Measurements from ENCODE around the gene TEX38. TPM values are rescaled to one million over a fixed set of nuclear protein-coding genes. Genes with fewer than 3 reads are reported as not detected.

TEX38 gene
- total RNA-seq, 5 donors from 2014 or later (not counting 1 experiment from before 2014, with no cell fraction given): not detected

DNA sequence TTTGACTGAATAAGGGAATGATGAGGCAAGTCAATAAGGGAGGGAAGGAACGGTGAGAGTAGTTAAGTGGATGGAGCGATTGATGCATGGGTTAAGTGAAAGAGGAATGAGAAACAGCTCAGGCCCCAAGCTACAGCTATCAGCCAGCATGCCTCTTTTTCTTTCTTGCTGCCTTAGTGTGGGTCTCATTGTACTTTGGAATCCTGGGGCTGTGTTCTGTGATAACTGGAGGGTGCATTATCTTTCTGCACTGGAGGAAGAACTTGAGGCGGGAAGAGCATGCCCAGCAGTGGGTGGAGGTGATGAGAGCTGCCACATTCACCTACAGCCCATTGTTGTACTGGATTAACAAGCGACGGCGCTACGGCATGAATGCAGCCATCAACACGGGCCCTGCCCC lies 1.0 kb downstream of the TEX38 start:
- ATAC-seq (replicated peaks in 1 of 4) (no peak), DNase-seq (no peak)
- Histone ChIP-seq H3K27ac (ENCODE audit: low read length) (no peak overlapping the region), H3K4me1 (ENCODE audit: control insufficient read depth in 1 of 2, extremely low read depth in 1 of 2, insufficient read depth in 2 of 2, low read length in 2 of 2) (peaks cover 3 to 13% of the 10 kb centered on the region in 2 experiments), H3K9me3 (no peaks in the 10 kb centered on the region), H3K36me3 (ENCODE audit: control insufficient read depth in 2 of 2, extremely low read depth in 1 of 2, insufficient read depth in 1 of 2, low read length in 1 of 2) (peaks cover 0 to 13% of the 10 kb centered on the region in 2 donors), H3K4me3 (ENCODE audit: control insufficient read depth in 1 of 2, extremely low read depth in 1 of 2, low read length in 1 of 2) (no peak overlapping the region), H3K27me3 (replicated peaks in 1 of 2; ENCODE audit: control insufficient read depth in 2 of 2, extremely low read depth in 1 of 2, insufficient read depth in 2 of 2, low read length in 1 of 2) (no peaks in the 10 kb centered on the region)
- Mint-ChIP-seq H3K36me3 (peaks cover 9% of the 10 kb centered on the region), H3K4me3 (no peak overlapping the region), H3K27ac (peak overlapping the region; percentile 14 to 55), H3K9me3 (no peaks in the 10 kb centered on the region), H3K27me3 (no peaks in the 10 kb centered on the region), H3K4me1 (peaks cover 21 to 30% (median 27%) of the 10 kb centered on the region in 3 donors)
- ChIA-PET POLR2A (interaction anchor here in 1 of 2 donors (0.7 kb wide), 1 partner anchor 15 kb away, joined by 3 read pairs; no protein-coding TSS in a partner anchor), CTCF (no interaction called here)
- WGBS (ENCODE audit: insufficient coverage): 88% methylated on average over 8 of the region's 8 CpGs

DNA sequence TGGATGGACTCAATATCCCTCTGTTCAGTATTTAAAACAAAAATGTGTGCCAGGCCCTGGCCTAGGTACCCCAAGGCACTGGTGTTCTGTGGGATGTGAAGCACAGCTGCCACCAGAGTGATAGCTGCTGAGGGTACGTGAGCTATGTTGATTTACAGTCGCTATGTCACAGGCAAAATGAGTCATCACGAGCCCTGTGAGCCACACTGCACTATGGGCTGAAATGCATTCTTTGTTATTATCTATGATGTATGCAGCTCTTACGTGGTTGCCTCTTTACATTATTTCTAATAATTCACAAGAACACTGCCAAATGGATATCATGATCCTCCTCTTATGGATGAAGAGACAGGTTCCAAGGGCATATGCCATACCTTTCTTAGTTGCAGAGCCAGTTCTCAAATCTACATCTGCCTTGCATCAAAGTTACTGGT lies 2.1 kb downstream of the TEX38 start:
- no peaks in the 10 kb centered on the region for H3K9me3 ChIP-seq
- peaks cover 3 to 7% of the 10 kb centered on the region in 2 experiments for H3K4me1 ChIP-seq (ENCODE audit: control insufficient read depth in 1 of 2, extremely low read depth in 1 of 2, insufficient read depth in 2 of 2, low read length in 2 of 2)
- DNase-seq: no peak
- no peak for ATAC-seq (replicated peaks in 1 of 4)
- ChIA-PET POLR2A (interaction anchor here in 1 of 2 donors (0.7 kb wide), 1 partner anchor 12 kb away, joined by 3 read pairs; no protein-coding TSS in a partner anchor), CTCF (interaction anchor here in 1 of 2 donors (0.6 to 1.6 kb wide), 2 partner anchors 16 to 51 kb away, joined by 3 to 6 read pairs; no protein-coding TSS in a partner anchor)
- H3K36me3 ChIP-seq (ENCODE audit: control insufficient read depth in 2 of 2, extremely low read depth in 1 of 2, insufficient read depth in 1 of 2, low read length in 1 of 2): peaks cover 0 to 19% of the 10 kb centered on the region in 2 donors
- H3K27me3 ChIP-seq (replicated peaks in 1 of 2; ENCODE audit: control insufficient read depth in 2 of 2, extremely low read depth in 1 of 2, insufficient read depth in 2 of 2, low read length in 1 of 2): no peaks in the 10 kb centered on the region
- no peak overlapping the region for H3K4me3 ChIP-seq (ENCODE audit: control insufficient read depth in 1 of 2, extremely low read depth in 1 of 2, low read length in 1 of 2)
- Mint-ChIP-seq H3K4me1 (peaks cover 21 to 30% (median 30%) of the 10 kb centered on the region in 3 donors), H3K27ac (peak overlapping the region in 1 of 2 donors; percentile 44), H3K4me3 (no peak overlapping the region), H3K9me3 (no peaks in the 10 kb centered on the region), H3K27me3 (no peaks in the 10 kb centered on the region), H3K36me3 (peaks cover 16% of the 10 kb centered on the region)
- H3K27ac ChIP-seq (ENCODE audit: low read length): no peak overlapping the region
- WGBS (ENCODE audit: insufficient coverage): 86% methylated on average over 1 of the region's 4 CpGs

GRCh38 chr1:46675549-46676314 lies 4.1 kb downstream of the TEX38 start:
- H3K27ac ChIP-seq (ENCODE audit: low read length): peak overlapping the region; percentile 85
- no peaks in the 10 kb centered on the region for H3K27me3 ChIP-seq (replicated peaks in 1 of 2; ENCODE audit: control insufficient read depth in 2 of 2, extremely low read depth in 1 of 2, insufficient read depth in 2 of 2, low read length in 1 of 2)
- Mint-ChIP-seq H3K4me1 (peaks cover 21 to 30% (median 30%) of the 10 kb centered on the region in 3 donors), H3K36me3 (peaks cover 31% of the 10 kb centered on the region), H3K4me3 (peak overlapping the region; percentile 42 to 62 (median 51)), H3K27me3 (no peaks in the 10 kb centered on the region), H3K27ac (peak overlapping the region; percentile 94 to 96), H3K9me3 (no peaks in the 10 kb centered on the region)
- no peaks in the 10 kb centered on the region for H3K9me3 ChIP-seq
- no CpG with 5 or more reads among the region's 1 CpG for WGBS (ENCODE audit: insufficient coverage)
- ATAC-seq (replicated peaks in 1 of 4) (peak; percentile 77 to 83 (median 81)), DNase-seq (peak in 1 of 35 experiments; percentile 57)
- peaks cover 2 to 27% of the 10 kb centered on the region in 2 donors for H3K36me3 ChIP-seq (ENCODE audit: control insufficient read depth in 2 of 2, extremely low read depth in 1 of 2, insufficient read depth in 1 of 2, low read length in 1 of 2)
- ChIA-PET POLR2A (interaction anchor here (0.6 to 1.5 kb wide), 3 partner anchors 8 to 72 kb away, joined by 3 to 5 read pairs (median 4); partner anchors contain the start of genes ATPAF1 (in 1 of the 2) and MKNK1 (in 1 of the 2)), CTCF (interaction anchor here (0.8 to 1.6 kb wide), 3 partner anchors 49 to 149 kb away, joined by 3 to 6 read pairs (median 3); no protein-coding TSS in a partner anchor)
- H3K4me3 ChIP-seq (ENCODE audit: control insufficient read depth in 1 of 2, extremely low read depth in 1 of 2, low read length in 1 of 2): no peak overlapping the region
- H3K4me1 ChIP-seq (ENCODE audit: control insufficient read depth in 1 of 2, extremely low read depth in 1 of 2, insufficient read depth in 2 of 2, low read length in 2 of 2): peaks cover 3 to 4% of the 10 kb centered on the region in 2 experiments

DNA sequence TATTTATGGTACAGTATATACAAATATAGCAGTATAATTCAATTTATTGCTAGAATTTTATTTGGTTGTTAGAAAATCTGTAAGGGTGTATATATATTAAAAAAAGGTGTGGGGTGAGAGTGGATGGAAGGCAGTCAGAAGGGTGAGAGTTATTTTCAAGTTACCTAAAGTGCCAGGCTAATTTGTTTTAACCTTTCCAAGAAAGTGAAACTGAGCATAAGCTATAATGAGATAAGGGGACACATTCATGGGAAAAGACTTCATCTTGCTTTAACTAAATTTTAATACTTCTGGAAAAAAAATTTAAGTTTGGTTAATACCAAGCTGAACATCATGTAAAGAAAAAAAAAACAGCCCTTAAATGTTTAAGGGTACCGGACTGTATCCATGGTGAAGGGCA lies 4.9 kb downstream of the TEX38 start:
- Histone ChIP-seq H3K27me3 (replicated peaks in 1 of 2; ENCODE audit: control insufficient read depth in 2 of 2, extremely low read depth in 1 of 2, insufficient read depth in 2 of 2, low read length in 1 of 2) (no peaks in the 10 kb centered on the region), H3K4me1 (ENCODE audit: control insufficient read depth in 1 of 2, extremely low read depth in 1 of 2, insufficient read depth in 2 of 2, low read length in 2 of 2) (peaks cover 3 to 4% of the 10 kb centered on the region in 2 experiments), H3K4me3 (ENCODE audit: control insufficient read depth in 1 of 2, extremely low read depth in 1 of 2, low read length in 1 of 2) (no peak overlapping the region), H3K9me3 (no peaks in the 10 kb centered on the region), H3K36me3 (ENCODE audit: control insufficient read depth in 2 of 2, extremely low read depth in 1 of 2, insufficient read depth in 1 of 2, low read length in 1 of 2) (peaks cover 4 to 34% of the 10 kb centered on the region in 2 donors), H3K27ac (ENCODE audit: low read length) (peak overlapping the region; percentile 85)
- Mint-ChIP-seq H3K4me3 (peak overlapping the region; percentile 42 to 62 (median 51)), H3K27ac (peak overlapping the region; percentile 94 to 96), H3K4me1 (peaks cover 21 to 30% (median 30%) of the 10 kb centered on the region in 3 donors), H3K27me3 (no peaks in the 10 kb centered on the region), H3K36me3 (peaks cover 38% of the 10 kb centered on the region), H3K9me3 (no peaks in the 10 kb centered on the region)
- DNase-seq (no peak), ATAC-seq (replicated peaks in 1 of 4) (no peak)
- POLR2A ChIA-PET: interaction anchor here (0.5 to 0.6 kb wide), 2 partner anchors 14 to 43 kb away, joined by 3 read pairs; partner anchors contain the start of gene EFCAB14 (in 1 of the 2)
- CTCF ChIA-PET: interaction anchor here in 1 of 2 donors (0.6 to 1.3 kb wide), 2 partner anchors 49 to 115 kb away, joined by 5 to 6 read pairs; no protein-coding TSS in a partner anchor
- no CpG with 5 or more reads among the region's 1 CpG for WGBS (ENCODE audit: insufficient coverage)

GRCh38 chr1:46677339-46677738 lies 5.7 kb downstream of the TEX38 start:
- Mint-ChIP-seq H3K9me3 (no peaks in the 10 kb centered on the region), H3K4me3 (no peak overlapping the region)
- CTCF ChIA-PET: interaction anchor here (0.6 to 1.7 kb wide), 3 partner anchors 39 to 115 kb away, joined by 3 to 6 read pairs (median 5); no protein-coding TSS in a partner anchor

More at GRCh38 chr1:46677339-46677738, 5.7 kb downstream of the TEX38 start:
- H3K4me3 ChIP-seq (ENCODE audit: control insufficient read depth in 1 of 2, extremely low read depth in 1 of 2, low read length in 1 of 2): no peak overlapping the region
- H3K9me3 ChIP-seq: no peaks in the 10 kb centered on the region
- Mint-ChIP-seq H3K36me3 (peaks cover 46% of the 10 kb centered on the region), H3K27me3 (no peaks in the 10 kb centered on the region), H3K4me1 (peaks cover 21 to 30% (median 30%) of the 10 kb centered on the region in 3 donors), H3K27ac (peak overlapping the region; percentile 94 to 96)
- WGBS (ENCODE audit: insufficient coverage): no CpG with 5 or more reads among the region's 1 CpG
- H3K27ac ChIP-seq (ENCODE audit: low read length): peak overlapping the region; percentile 85
- peaks cover 3 to 4% of the 10 kb centered on the region in 2 experiments for H3K4me1 ChIP-seq (ENCODE audit: control insufficient read depth in 1 of 2, extremely low read depth in 1 of 2, insufficient read depth in 2 of 2, low read length in 2 of 2)
- POLR2A ChIA-PET: no interaction called here
- H3K27me3 ChIP-seq (replicated peaks in 1 of 2; ENCODE audit: control insufficient read depth in 2 of 2, extremely low read depth in 1 of 2, insufficient read depth in 2 of 2, low read length in 1 of 2): no peaks in the 10 kb centered on the region
- no peak for DNase-seq
- peaks cover 4 to 42% of the 10 kb centered on the region in 2 donors for H3K36me3 ChIP-seq (ENCODE audit: control insufficient read depth in 2 of 2, extremely low read depth in 1 of 2, insufficient read depth in 1 of 2, low read length in 1 of 2)
- no peak for ATAC-seq (replicated peaks in 1 of 4)
